Ovary (tissue), 3 donors: Measurements from ENCODE around the gene JAK1.

Experiments used
- CTCF ChIP-seq, 3 donors: fragments of 450-650 bp in 2 of 3; fragments of 200-600 bp in 1 of 3; IDR thresholded peaks; one replicate each; pipeline versions ENCODE4 v1.5.1 to v1.8.0; 2016 to 2022; ENCODE audit warnings: antibody characterized with exemption in 3 of 3, mild to moderate bottlenecking in 1 of 3
- POLR2A ChIP-seq: fragments of 450-650 bp; IDR thresholded peaks from one replicate; pipeline ENCODE4 v1.6.1; 2017; ENCODE audit warnings: antibody characterized with exemption, mild to moderate bottlenecking, moderate library complexity
- donor health status: DM: no; HTN: no; CAD: no.

DNA sequence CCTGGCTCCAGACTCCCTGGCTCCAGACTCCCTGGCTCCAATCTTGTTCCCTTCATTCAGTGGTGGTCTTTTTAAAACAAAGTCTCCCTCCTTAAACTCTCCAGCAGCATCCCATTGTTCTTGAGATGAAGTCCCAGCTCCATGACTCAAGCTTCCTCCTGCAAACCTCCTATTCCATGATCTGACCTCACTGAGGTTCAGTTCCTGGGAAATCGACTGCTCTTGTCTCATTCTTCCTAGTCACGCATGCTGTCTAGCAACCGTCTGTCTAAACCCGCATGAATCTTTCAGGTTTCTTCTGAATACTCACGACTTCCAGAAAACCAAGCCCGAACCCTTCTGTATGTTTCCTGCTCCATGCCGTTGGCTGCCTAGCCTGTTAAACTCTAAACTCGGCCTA lies 129.5 kb downstream of the JAK1 start:
- TF ChIP-seq CTCF (IDR thresholded peaks at IDR 0.05), result no peak
- no peak for TF ChIP-seq POLR2A
